ENCODE measurements around the gene TPST1. TPM values are rescaled to one million over a fixed set of nuclear protein-coding genes. Genes with fewer than 3 reads are reported as not detected.

Gene TPST1
- total and polyA plus RNA-seq, 2 of the 8 experiments (the other 6 are each of a cell fraction or from before 2014, with no cell fraction given), result 8.2 to 18.4 TPM

DNA sequence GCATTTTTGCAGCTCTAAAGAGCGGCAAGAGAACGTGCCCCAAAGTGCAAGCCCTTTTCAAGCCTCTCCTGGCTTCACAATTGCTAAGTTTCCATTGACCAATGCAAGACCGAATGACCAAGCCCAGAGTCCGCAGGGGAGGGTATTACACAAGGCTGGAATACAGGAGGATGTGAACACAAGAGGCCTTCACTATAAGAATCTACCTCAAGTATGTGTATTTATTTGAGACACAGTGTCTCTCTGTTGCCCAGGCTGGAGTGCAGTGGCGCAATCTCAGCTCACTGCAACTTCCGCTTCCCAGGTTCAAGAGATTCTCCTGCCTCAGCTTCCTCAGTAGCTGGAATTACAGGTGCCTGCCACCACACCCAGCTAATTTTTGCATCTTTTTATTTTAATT, 22.2 kb upstream of the TPST1 start (continued):
- TF ChIP-seq, protein P1, sequence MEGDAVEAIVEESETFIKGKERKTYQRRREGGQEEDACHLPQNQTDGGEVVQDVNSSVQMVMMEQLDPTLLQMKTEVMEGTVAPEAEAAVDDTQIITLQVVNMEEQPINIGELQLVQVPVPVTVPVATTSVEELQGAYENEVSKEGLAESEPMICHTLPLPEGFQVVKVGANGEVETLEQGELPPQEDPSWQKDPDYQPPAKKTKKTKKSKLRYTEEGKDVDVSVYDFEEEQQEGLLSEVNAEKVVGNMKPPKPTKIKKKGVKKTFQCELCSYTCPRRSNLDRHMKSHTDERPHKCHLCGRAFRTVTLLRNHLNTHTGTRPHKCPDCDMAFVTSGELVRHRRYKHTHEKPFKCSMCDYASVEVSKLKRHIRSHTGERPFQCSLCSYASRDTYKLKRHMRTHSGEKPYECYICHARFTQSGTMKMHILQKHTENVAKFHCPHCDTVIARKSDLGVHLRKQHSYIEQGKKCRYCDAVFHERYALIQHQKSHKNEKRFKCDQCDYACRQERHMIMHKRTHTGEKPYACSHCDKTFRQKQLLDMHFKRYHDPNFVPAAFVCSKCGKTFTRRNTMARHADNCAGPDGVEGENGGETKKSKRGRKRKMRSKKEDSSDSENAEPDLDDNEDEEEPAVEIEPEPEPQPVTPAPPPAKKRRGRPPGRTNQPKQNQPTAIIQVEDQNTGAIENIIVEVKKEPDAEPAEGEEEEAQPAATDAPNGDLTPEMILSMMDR (IDR thresholded peaks at IDR 0.05; ENCODE audit: control extremely low read depth in 1 of 3, insufficient read depth in 1 of 3, low read depth in 1 of 3, low read length in 3 of 3), result no peak
- TF ChIP-seq, protein P2, sequence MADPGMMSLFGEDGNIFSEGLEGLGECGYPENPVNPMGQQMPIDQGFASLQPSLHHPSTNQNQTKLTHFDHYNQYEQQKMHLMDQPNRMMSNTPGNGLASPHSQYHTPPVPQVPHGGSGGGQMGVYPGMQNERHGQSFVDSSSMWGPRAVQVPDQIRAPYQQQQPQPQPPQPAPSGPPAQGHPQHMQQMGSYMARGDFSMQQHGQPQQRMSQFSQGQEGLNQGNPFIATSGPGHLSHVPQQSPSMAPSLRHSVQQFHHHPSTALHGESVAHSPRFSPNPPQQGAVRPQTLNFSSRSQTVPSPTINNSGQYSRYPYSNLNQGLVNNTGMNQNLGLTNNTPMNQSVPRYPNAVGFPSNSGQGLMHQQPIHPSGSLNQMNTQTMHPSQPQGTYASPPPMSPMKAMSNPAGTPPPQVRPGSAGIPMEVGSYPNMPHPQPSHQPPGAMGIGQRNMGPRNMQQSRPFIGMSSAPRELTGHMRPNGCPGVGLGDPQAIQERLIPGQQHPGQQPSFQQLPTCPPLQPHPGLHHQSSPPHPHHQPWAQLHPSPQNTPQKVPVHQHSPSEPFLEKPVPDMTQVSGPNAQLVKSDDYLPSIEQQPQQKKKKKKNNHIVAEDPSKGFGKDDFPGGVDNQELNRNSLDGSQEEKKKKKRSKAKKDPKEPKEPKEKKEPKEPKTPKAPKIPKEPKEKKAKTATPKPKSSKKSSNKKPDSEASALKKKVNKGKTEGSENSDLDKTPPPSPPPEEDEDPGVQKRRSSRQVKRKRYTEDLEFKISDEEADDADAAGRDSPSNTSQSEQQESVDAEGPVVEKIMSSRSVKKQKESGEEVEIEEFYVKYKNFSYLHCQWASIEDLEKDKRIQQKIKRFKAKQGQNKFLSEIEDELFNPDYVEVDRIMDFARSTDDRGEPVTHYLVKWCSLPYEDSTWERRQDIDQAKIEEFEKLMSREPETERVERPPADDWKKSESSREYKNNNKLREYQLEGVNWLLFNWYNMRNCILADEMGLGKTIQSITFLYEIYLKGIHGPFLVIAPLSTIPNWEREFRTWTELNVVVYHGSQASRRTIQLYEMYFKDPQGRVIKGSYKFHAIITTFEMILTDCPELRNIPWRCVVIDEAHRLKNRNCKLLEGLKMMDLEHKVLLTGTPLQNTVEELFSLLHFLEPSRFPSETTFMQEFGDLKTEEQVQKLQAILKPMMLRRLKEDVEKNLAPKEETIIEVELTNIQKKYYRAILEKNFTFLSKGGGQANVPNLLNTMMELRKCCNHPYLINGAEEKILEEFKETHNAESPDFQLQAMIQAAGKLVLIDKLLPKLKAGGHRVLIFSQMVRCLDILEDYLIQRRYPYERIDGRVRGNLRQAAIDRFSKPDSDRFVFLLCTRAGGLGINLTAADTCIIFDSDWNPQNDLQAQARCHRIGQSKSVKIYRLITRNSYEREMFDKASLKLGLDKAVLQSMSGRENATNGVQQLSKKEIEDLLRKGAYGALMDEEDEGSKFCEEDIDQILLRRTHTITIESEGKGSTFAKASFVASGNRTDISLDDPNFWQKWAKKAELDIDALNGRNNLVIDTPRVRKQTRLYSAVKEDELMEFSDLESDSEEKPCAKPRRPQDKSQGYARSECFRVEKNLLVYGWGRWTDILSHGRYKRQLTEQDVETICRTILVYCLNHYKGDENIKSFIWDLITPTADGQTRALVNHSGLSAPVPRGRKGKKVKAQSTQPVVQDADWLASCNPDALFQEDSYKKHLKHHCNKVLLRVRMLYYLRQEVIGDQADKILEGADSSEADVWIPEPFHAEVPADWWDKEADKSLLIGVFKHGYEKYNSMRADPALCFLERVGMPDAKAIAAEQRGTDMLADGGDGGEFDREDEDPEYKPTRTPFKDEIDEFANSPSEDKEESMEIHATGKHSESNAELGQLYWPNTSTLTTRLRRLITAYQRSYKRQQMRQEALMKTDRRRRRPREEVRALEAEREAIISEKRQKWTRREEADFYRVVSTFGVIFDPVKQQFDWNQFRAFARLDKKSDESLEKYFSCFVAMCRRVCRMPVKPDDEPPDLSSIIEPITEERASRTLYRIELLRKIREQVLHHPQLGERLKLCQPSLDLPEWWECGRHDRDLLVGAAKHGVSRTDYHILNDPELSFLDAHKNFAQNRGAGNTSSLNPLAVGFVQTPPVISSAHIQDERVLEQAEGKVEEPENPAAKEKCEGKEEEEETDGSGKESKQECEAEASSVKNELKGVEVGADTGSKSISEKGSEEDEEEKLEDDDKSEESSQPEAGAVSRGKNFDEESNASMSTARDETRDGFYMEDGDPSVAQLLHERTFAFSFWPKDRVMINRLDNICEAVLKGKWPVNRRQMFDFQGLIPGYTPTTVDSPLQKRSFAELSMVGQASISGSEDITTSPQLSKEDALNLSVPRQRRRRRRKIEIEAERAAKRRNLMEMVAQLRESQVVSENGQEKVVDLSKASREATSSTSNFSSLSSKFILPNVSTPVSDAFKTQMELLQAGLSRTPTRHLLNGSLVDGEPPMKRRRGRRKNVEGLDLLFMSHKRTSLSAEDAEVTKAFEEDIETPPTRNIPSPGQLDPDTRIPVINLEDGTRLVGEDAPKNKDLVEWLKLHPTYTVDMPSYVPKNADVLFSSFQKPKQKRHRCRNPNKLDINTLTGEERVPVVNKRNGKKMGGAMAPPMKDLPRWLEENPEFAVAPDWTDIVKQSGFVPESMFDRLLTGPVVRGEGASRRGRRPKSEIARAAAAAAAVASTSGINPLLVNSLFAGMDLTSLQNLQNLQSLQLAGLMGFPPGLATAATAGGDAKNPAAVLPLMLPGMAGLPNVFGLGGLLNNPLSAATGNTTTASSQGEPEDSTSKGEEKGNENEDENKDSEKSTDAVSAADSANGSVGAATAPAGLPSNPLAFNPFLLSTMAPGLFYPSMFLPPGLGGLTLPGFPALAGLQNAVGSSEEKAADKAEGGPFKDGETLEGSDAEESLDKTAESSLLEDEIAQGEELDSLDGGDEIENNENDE (IDR thresholded peaks at IDR 0.05; ENCODE audit: insufficient replicate concordance, low read length), result no peak
- TF ChIP-seq SP4 (IDR thresholded peaks at IDR 0.05; ENCODE audit: low read length), result no peak
- no peak for TF ChIP-seq GTF2F1 (IDR thresholded peaks at IDR 0.05; ENCODE audit: borderline replicate concordance, low read depth, low read length)
- no peak for TF ChIP-seq NANOG (IDR thresholded peaks at IDR 0.05; ENCODE audit: insufficient read depth, low read depth, low read length, poor library complexity, severe bottlenecking)
- TF ChIP-seq SIX5 (IDR thresholded peaks at IDR 0.05; ENCODE audit: low read depth, low read length), result no peak
- TF ChIP-seq CBX5 (IDR thresholded peaks at IDR 0.05; ENCODE audit: low read depth, low read length), result no peak

All from H1 (cell line).